ENCODE data around the gene KRTAP10-1. TPM values are rescaled to one million over a fixed set of nuclear protein-coding genes. Genes with fewer than 3 reads are reported as not detected.

The KRTAP10-1 gene
- total RNA-seq, 4 donors from 2014 or later, result not detected

DNA sequence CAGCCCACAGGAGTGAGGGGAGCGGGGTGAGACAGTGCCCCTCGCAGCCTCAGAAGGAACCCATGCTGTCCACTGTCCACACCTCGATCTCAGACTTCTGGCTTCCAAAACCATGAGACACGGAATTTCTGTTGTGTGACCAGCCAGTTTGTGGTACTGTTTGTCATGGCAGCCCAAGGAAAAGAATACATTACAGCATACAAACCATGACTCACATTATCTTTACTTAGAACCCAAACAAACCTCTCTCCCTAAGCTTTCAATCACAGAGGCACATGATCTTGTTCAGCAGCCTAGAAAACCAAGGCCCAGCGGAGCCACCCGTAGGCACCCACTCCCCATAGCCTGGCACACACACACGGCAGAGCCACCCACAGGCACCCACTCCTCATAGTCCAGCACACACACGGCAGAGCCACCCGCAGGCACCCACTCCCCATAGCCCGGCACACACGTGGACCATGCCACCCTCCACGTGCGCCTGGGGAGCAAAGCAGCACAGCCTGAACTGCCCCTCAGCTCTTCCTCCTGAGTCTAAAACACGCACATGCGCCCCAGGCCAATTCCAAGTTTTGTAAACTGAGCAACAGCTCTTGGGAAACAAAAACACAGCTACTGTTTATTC lies 33.1 kb upstream of the KRTAP10-1 start:
- H3K4me3 ChIP-seq, result no peak overlapping the region
- no peaks in the 10 kb centered on the region for H3K9me3 ChIP-seq
- H3K36me3 ChIP-seq, result no peaks in the 10 kb centered on the region
- H3K4me1 ChIP-seq, result no peaks in the 10 kb centered on the region
- intact Hi-C loops (cut with DNase I; ENCODE audit: low total_unique reads), result no loop called here
- TF ChIP-seq POLR2A (IDR thresholded peaks at IDR 0.05), result no peak
- TF ChIP-seq, protein P1, sequence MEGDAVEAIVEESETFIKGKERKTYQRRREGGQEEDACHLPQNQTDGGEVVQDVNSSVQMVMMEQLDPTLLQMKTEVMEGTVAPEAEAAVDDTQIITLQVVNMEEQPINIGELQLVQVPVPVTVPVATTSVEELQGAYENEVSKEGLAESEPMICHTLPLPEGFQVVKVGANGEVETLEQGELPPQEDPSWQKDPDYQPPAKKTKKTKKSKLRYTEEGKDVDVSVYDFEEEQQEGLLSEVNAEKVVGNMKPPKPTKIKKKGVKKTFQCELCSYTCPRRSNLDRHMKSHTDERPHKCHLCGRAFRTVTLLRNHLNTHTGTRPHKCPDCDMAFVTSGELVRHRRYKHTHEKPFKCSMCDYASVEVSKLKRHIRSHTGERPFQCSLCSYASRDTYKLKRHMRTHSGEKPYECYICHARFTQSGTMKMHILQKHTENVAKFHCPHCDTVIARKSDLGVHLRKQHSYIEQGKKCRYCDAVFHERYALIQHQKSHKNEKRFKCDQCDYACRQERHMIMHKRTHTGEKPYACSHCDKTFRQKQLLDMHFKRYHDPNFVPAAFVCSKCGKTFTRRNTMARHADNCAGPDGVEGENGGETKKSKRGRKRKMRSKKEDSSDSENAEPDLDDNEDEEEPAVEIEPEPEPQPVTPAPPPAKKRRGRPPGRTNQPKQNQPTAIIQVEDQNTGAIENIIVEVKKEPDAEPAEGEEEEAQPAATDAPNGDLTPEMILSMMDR (IDR thresholded peaks at IDR 0.05), result no peak
- DNase-seq, result no peak
- H3K27me3 ChIP-seq, result no peaks in the 10 kb centered on the region
- H3K27ac ChIP-seq, result no peak overlapping the region

DNA sequence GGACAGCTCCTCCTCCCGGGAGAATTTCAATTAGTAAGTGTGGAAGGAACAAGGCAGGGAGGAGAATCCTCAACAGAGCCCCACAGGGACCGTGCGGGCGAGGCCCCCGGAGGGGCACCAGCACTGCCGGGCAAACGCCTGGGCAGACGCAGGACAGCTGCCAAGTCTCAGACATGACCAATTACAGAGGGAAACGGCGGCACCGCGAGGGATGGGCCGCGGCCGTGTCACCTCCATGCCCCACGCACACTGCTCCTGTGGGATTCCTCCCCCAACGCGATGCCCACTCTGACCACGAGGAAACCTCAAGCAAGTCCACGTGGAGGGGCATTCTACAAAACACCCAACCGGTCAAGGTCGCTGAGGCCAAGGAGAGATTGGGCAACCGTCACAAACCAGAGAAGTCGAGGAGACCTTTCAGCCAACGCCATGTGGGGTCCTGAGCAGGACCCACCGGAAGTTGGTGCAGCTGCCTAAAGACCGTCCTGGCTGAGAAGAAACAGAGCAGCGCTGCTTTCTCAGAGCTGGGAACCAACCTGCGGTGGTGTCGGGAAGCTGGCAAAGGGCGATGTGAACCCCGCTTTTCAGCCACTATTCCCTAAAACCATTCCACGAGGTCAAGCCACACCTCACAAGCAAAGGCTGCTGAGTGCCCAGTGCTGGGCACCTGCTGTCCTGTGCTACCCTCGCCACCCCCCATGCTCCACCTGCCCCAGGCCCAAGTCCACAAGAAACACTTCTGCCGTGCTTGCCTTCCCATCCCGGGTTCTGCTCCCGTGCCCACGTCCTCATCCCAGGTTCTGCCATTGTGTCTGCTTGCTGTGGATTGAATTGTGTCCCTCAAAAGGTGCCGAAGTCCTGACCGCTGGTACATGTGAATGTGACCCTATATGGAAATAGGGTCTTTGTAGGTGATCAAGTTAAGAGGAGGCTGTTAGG lies 32.1 kb upstream of the KRTAP10-1 start:
- no peak for TF ChIP-seq POLR2A (IDR thresholded peaks at IDR 0.05)

DNA sequence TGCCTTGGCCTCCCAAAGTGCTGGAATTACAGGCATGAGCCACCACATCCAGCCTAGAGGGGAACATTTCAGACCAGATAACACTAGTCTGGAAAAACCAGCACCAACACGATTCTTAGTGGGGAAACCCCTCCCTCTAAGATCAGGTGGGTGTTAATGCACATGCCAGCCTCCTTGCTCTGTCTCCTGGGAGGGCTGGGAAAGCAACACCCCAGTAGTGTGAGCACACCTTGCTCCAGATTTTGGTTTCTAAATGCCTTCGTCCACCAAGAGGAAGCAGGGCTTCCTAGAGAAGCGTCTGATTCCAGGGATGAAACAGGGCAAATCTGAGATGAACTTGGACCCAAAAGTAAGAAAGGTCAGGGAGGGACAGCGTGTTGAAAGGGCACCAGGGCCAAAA lies 31.3 kb upstream of the KRTAP10-1 start:
- H3K9me3 ChIP-seq, result no peaks in the 10 kb centered on the region
- no peak overlapping the region for H3K4me3 ChIP-seq
- no peak overlapping the region for H3K27ac ChIP-seq
- no peaks in the 10 kb centered on the region for H3K27me3 ChIP-seq
- intact Hi-C loops (cut with DNase I; ENCODE audit: low total_unique reads), result no loop called here
- DNase-seq, result no peak
- TF ChIP-seq, protein P1 (IDR thresholded peaks at IDR 0.05), result no peak
- no peak for TF ChIP-seq POLR2A (IDR thresholded peaks at IDR 0.05)
- H3K4me1 ChIP-seq, result no peaks in the 10 kb centered on the region
- H3K36me3 ChIP-seq, result no peaks in the 10 kb centered on the region

More for the DNA sequence above, 32.1 kb upstream of the KRTAP10-1 start:
- H3K36me3 ChIP-seq, result no peaks in the 10 kb centered on the region
- intact Hi-C loops (cut with DNase I; ENCODE audit: low total_unique reads), result no loop called here
- no peak for DNase-seq
- no peaks in the 10 kb centered on the region for H3K9me3 ChIP-seq
- H3K27ac ChIP-seq, result no peak overlapping the region
- H3K27me3 ChIP-seq, result no peaks in the 10 kb centered on the region
- H3K4me3 ChIP-seq, result no peak overlapping the region
- no peaks in the 10 kb centered on the region for H3K4me1 ChIP-seq

DNA sequence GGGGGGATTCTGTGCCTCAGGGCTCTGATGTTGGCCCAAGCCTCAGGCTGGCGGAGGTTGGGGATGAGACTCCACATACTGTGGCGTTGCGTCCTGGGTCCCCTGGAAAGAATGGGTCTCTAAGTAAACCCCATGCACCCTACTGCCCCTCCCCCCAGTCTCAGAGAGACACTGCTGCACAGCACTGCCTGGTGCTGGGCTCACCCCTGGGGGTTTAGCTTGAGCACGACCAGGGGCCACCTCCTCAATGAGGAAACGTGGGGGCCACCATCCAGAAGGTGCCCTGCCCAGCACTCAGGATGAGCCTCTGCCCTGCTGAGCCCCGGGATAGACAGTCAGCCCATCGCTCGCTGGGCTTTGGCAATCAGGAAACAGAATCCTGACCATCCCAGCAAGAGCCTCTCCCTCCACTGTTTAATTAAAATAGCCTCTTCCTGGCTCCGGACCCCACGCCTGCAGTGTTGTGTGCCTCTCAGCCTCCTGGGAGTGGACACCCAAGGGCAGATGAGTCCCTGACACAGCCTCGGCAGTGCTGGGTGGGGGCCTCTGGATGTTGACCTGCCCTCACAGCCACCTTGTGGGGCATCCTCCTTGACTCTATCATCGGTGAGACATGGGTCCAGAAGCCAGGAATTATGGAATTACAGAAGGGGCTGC lies 30.0 kb upstream of the KRTAP10-1 start:
- Histone ChIP-seq H3K4me1 (no peaks in the 10 kb centered on the region), H3K36me3 (no peaks in the 10 kb centered on the region), H3K27me3 (no peaks in the 10 kb centered on the region), H3K4me3 (no peak overlapping the region), H3K9me3 (no peaks in the 10 kb centered on the region), H3K27ac (no peak overlapping the region)
- DNase-seq, result no peak
- TF ChIP-seq POLR2A (IDR thresholded peaks at IDR 0.05), result no peak
- TF ChIP-seq, protein P1 (IDR thresholded peaks at IDR 0.05), result no peak
- intact Hi-C loops (cut with DNase I; ENCODE audit: low total_unique reads), result no loop called here

DNA sequence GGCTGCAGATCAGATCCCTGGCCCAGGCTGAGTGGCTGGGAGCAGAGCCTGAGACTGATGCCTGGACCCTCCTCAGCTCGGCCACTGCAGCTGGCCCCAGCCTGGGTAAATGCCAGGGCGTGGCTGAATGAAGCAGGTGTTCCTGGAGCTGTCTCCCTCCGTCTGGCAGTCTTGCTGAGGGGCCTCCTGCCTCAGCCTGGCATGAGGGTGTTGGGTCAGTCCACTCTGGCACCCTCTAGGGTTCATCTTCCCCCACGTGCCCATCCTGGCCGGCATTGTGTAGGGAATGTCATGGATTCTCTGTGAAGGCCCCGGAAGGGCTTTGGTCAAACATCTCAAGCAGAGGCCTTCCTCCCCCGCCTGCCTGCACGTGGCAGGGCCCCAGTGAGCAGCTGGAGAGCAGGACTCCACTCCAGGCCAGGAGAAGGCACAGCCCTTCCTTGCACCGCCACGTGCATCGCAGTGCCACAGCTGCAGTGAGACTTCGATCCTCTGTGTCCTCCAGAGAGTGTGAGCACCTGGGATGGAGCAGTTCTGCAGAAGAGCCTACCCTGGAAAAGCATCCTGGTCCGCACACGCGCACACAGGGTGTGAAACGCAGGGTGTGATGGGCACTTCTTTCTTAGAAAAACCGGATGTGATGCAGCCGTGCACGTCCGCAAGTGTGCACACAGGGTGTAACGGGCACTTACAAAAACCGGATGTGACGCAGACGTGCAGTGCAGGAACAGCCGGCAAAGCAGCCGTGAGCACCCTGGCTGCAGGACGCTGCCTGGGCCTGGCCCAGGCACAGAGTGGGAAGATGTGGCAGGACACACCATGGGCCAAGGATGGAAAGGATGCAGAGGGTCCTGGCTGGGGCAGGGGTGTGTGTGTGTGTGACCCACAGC lies 28.9 kb upstream of the KRTAP10-1 start:
- intact Hi-C loops (cut with DNase I; ENCODE audit: low total_unique reads), result no loop called here
- no peak for DNase-seq

More for the DNA sequence above, 28.9 kb upstream of the KRTAP10-1 start:
- no peak overlapping the region for H3K27ac ChIP-seq
- no peak for TF ChIP-seq POLR2A (IDR thresholded peaks at IDR 0.05)
- TF ChIP-seq, protein P1 (IDR thresholded peaks at IDR 0.05), result no peak
- H3K4me1 ChIP-seq, result no peaks in the 10 kb centered on the region
- H3K36me3 ChIP-seq, result no peaks in the 10 kb centered on the region
- no peaks in the 10 kb centered on the region for H3K27me3 ChIP-seq
- no peak overlapping the region for H3K4me3 ChIP-seq
- no peaks in the 10 kb centered on the region for H3K9me3 ChIP-seq

All from uterus (tissue), 4 donors.